ENCODE data around the gene LRP8. TPM values are rescaled to one million over a fixed set of nuclear protein-coding genes. Genes with fewer than 3 reads are reported as not detected.

The LRP8 gene
- total and polyA plus RNA-seq, 2 of the 13 experiments (the other 11 are each of a cell fraction or from before 2014, with no cell fraction given) = 17.3 to 17.4 TPM

DNA sequence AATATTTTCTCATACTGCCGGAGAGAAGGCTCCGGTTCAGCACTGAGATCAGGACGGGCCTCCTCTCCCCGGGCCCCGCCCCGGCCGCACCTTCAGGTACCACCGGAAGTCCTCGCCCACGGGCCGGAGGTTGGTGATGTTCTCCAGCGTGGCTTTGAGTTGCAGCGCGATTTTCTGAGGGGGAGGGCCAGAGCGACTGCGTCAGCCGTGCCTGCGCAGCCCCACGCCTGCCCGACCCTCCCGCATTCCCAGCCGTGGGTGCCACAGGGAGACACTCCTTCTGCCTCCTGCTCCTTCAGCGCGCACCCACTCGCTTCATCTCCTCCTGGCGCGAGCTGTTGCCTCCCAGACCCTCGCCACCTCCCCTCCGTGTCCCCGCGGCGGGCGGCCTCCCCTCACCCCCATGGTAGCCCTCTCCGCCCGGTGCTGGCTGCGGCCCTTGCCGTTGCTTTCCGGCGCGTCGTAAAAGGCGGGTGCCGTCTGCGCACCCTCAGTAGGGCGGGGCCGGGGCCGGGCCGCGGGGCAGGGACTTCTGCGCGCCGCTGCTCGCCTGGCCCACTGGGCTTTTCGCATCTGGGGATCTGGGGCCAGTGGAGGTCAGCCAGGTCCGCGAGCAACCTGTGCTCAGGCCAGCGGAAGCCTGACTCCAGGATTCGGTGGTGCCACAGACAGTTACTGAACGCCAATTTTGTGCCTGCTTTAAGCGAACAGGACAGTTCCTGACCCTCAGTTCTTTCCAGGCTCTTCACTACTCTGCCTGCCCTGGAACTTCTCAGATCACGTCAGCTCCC is 107.5 kb downstream of the LRP8 start, which contains the start of gene CZIB (continued):
- TF ChIP-seq, protein P1, sequence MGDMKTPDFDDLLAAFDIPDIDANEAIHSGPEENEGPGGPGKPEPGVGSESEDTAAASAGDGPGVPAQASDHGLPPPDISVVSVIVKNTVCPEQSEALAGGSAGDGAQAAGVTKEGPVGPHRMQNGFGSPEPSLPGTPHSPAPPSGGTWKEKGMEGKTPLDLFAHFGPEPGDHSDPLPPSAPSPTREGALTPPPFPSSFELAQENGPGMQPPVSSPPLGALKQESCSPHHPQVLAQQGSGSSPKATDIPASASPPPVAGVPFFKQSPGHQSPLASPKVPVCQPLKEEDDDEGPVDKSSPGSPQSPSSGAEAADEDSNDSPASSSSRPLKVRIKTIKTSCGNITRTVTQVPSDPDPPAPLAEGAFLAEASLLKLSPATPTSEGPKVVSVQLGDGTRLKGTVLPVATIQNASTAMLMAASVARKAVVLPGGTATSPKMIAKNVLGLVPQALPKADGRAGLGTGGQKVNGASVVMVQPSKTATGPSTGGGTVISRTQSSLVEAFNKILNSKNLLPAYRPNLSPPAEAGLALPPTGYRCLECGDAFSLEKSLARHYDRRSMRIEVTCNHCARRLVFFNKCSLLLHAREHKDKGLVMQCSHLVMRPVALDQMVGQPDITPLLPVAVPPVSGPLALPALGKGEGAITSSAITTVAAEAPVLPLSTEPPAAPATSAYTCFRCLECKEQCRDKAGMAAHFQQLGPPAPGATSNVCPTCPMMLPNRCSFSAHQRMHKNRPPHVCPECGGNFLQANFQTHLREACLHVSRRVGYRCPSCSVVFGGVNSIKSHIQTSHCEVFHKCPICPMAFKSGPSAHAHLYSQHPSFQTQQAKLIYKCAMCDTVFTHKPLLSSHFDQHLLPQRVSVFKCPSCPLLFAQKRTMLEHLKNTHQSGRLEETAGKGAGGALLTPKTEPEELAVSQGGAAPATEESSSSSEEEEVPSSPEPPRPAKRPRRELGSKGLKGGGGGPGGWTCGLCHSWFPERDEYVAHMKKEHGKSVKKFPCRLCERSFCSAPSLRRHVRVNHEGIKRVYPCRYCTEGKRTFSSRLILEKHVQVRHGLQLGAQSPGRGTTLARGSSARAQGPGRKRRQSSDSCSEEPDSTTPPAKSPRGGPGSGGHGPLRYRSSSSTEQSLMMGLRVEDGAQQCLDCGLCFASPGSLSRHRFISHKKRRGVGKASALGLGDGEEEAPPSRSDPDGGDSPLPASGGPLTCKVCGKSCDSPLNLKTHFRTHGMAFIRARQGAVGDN (CRISPR knock-in tag; IDR thresholded peaks at IDR 0.05) = peak; percentile 95
- TF ChIP-seq KMT2A (CRISPR knock-in tag; IDR thresholded peaks at IDR 0.05) = peak; percentile 69; the same call in 1 of the 2 replicates
- TF ChIP-seq SIN3A (IDR thresholded peaks at IDR 0.05; ENCODE audit: borderline replicate concordance, low read depth, low read length) = peak; percentile 57; the same call in 1 of the 2 replicates
- TF ChIP-seq ZKSCAN5 (CRISPR knock-in tag; IDR thresholded peaks at IDR 0.05) = 0 out of 2 replicates have a peak, but pooled peaks have one; percentile 16
- TF ChIP-seq ZNF501 (CRISPR knock-in tag; IDR thresholded peaks at IDR 0.05) = peak; percentile 98
- TF ChIP-seq, protein P2, sequence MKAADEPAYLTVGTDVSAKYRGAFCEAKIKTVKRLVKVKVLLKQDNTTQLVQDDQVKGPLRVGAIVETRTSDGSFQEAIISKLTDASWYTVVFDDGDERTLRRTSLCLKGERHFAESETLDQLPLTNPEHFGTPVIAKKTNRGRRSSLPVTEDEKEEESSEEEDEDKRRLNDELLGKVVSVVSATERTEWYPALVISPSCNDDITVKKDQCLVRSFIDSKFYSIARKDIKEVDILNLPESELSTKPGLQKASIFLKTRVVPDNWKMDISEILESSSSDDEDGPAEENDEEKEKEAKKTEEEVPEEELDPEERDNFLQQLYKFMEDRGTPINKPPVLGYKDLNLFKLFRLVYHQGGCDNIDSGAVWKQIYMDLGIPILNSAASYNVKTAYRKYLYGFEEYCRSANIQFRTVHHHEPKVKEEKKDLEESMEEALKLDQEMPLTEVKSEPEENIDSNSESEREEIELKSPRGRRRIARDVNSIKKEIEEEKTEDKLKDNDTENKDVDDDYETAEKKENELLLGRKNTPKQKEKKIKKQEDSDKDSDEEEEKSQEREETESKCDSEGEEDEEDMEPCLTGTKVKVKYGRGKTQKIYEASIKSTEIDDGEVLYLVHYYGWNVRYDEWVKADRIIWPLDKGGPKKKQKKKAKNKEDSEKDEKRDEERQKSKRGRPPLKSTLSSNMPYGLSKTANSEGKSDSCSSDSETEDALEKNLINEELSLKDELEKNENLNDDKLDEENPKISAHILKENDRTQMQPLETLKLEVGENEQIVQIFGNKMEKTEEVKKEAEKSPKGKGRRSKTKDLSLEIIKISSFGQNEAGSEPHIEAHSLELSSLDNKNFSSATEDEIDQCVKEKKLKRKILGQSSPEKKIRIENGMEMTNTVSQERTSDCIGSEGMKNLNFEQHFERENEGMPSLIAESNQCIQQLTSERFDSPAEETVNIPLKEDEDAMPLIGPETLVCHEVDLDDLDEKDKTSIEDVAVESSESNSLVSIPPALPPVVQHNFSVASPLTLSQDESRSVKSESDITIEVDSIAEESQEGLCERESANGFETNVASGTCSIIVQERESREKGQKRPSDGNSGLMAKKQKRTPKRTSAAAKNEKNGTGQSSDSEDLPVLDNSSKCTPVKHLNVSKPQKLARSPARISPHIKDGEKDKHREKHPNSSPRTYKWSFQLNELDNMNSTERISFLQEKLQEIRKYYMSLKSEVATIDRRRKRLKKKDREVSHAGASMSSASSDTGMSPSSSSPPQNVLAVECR (CRISPR knock-in tag; IDR thresholded peaks at IDR 0.05; ENCODE audit: borderline replicate concordance) = peak; percentile 97
- TF ChIP-seq, protein P3, sequence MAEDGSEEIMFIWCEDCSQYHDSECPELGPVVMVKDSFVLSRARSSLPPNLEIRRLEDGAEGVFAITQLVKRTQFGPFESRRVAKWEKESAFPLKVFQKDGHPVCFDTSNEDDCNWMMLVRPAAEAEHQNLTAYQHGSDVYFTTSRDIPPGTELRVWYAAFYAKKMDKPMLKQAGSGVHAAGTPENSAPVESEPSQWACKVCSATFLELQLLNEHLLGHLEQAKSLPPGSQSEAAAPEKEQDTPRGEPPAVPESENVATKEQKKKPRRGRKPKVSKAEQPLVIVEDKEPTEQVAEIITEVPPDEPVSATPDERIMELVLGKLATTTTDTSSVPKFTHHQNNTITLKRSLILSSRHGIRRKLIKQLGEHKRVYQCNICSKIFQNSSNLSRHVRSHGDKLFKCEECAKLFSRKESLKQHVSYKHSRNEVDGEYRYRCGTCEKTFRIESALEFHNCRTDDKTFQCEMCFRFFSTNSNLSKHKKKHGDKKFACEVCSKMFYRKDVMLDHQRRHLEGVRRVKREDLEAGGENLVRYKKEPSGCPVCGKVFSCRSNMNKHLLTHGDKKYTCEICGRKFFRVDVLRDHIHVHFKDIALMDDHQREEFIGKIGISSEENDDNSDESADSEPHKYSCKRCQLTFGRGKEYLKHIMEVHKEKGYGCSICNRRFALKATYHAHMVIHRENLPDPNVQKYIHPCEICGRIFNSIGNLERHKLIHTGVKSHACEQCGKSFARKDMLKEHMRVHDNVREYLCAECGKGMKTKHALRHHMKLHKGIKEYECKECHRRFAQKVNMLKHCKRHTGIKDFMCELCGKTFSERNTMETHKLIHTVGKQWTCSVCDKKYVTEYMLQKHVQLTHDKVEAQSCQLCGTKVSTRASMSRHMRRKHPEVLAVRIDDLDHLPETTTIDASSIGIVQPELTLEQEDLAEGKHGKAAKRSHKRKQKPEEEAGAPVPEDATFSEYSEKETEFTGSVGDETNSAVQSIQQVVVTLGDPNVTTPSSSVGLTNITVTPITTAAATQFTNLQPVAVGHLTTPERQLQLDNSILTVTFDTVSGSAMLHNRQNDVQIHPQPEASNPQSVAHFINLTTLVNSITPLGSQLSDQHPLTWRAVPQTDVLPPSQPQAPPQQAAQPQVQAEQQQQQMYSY (CRISPR knock-in tag; IDR thresholded peaks at IDR 0.05) = peak; percentile 77
- TF ChIP-seq, protein P4, sequence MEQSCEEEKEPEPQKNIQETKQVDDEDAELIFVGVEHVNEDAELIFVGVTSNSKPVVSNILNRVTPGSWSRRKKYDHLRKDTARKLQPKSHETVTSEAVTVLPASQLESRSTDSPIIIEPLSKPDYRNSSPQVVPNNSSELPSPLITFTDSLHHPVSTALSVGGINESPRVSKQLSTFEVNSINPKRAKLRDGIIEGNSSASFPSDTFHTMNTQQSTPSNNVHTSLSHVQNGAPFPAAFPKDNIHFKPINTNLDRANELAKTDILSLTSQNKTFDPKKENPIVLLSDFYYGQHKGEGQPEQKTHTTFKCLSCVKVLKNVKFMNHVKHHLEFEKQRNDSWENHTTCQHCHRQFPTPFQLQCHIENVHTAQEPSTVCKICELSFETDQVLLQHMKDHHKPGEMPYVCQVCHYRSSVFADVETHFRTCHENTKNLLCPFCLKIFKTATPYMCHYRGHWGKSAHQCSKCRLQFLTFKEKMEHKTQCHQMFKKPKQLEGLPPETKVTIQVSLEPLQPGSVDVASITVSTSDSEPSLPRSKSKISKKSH (CRISPR knock-in tag; IDR thresholded peaks at IDR 0.05; ENCODE audit: borderline replicate concordance) = peak; percentile 95; the same call in 1 of the 2 replicates
- TF ChIP-seq TEAD2 (CRISPR knock-in tag; IDR thresholded peaks at IDR 0.05) = 0 out of 2 replicates have a peak, but pooled peaks have one; percentile 87
- TF ChIP-seq ATF7 (IDR thresholded peaks at IDR 0.05) = no peak
- TF ChIP-seq ATF7 (CRISPR knock-in tag; IDR thresholded peaks at IDR 0.05) = peak; percentile 71; the same call in 1 of the 2 replicates
- TF ChIP-seq ZFP41 (CRISPR knock-in tag; IDR thresholded peaks at IDR 0.05; ENCODE audit: borderline replicate concordance) = peak; percentile 92
- peak; percentile 96 for TF ChIP-seq ZNF552 (CRISPR knock-in tag; IDR thresholded peaks at IDR 0.05; ENCODE audit: borderline replicate concordance)
